ENCODE results near the gene CLEC3B. TPM values are rescaled to one million over a fixed set of nuclear protein-coding genes. Genes with fewer than 3 reads are reported as not detected.

The CLEC3B gene
- total and polyA plus RNA-seq, 2 donors (not counting 1 experiment from before 2014, with no cell fraction given) = 0.82 TPM; not detected in 1

GRCh38 chr3:45054196-45054857 is 28.2 kb downstream of the CLEC3B start:
- Histone ChIP-seq H3K27me3 (replicated peaks in 1 of 4; ENCODE audit: control extremely low read depth in 1 of 4, control insufficient read depth in 3 of 4, insufficient read depth in 4 of 4, low read length in 3 of 4) (peaks cover 0 to 4% (median 0%) of the 10 kb centered on the region in 4 experiments), H2AFZ (ENCODE audit: insufficient read depth, low read depth, low read length, poor library complexity, severe bottlenecking) (no peak overlapping the region), H3K4me2 (replicated peaks; ENCODE audit: low read depth, low read length, poor library complexity, severe bottlenecking) (no peak overlapping the region), H3K4me3 (ENCODE audit: control extremely low read depth in 1 of 5, extremely low read depth in 1 of 5, insufficient read depth in 1 of 5, low read depth in 2 of 5, low read length in 4 of 5) (no peak overlapping the region), H3K79me2 (ENCODE audit: control insufficient read depth, insufficient read depth, low read length) (no peaks in the 10 kb centered on the region), H3K9me3 (ENCODE audit: control extremely low read depth in 1 of 3, control insufficient read depth in 2 of 3, insufficient read depth in 1 of 3, low read length in 2 of 3) (no peaks in the 10 kb centered on the region), H3K4me1 (ENCODE audit: control insufficient read depth in 2 of 2, insufficient read depth in 2 of 2, low read length in 2 of 2) (no peaks in the 10 kb centered on the region), H3K36me3 (replicated peaks in 1 of 2; ENCODE audit: control extremely low read depth in 1 of 2, control insufficient read depth in 1 of 2, extremely low read depth in 1 of 2, insufficient read depth in 2 of 2, low read length in 1 of 2) (no peaks in the 10 kb centered on the region), H3K27ac (ENCODE audit: low read length in 2 of 2) (no peak overlapping the region), H3K9ac (ENCODE audit: low read length) (no peak overlapping the region), H4K20me1 (ENCODE audit: control insufficient read depth, insufficient read depth, low read length, poor library complexity, severe bottlenecking) (no peaks in the 10 kb centered on the region)
- POLR2A ChIA-PET = no interaction called here
- H3K4me3 Mint-ChIP-seq = no peak overlapping the region
- WGBS (ENCODE audit: insufficient coverage) = no CpG with 5 or more reads among the region's 3 CpGs
- peaks cover 47% of the 10 kb centered on the region for H3K27me3 Mint-ChIP-seq
- TF ChIP-seq CTCF (IDR thresholded peaks at IDR 0.05) (no peak), EZH2 (IDR thresholded peaks at IDR 0.05; ENCODE audit: borderline replicate concordance, insufficient read depth, low read depth, low read length, poor library complexity, severe bottlenecking) (no peak)
- H3K4me1 Mint-ChIP-seq = no peaks in the 10 kb centered on the region
- ATAC-seq (ENCODE audit: low read depth) (no peak), DNase-seq (no peak)
- CTCF ChIA-PET = interaction anchor here (0.9 to 4.5 kb wide), 4 partner anchors 13 to 18 kb away, joined by 4 to 33 read pairs (median 8); no protein-coding TSS in a partner anchor
- H3K9me3 Mint-ChIP-seq (ENCODE audit: insufficient read depth) = no peaks in the 10 kb centered on the region
- H3K27ac Mint-ChIP-seq = no peak overlapping the region
- intact Hi-C loops (cut with micrococcal nuclease) = no loop called here

GRCh38 chr3:45055032-45055410 is 28.9 kb downstream of the CLEC3B start:
- Mint-ChIP-seq H3K9me3 (ENCODE audit: insufficient read depth) (no peaks in the 10 kb centered on the region), H3K27ac (no peak overlapping the region), H3K4me1 (no peaks in the 10 kb centered on the region), H3K27me3 (peaks cover 40% of the 10 kb centered on the region), H3K4me3 (no peak overlapping the region)
- Histone ChIP-seq H3K9ac (ENCODE audit: low read length) (no peak overlapping the region), H3K9me3 (ENCODE audit: control extremely low read depth in 1 of 3, control insufficient read depth in 2 of 3, insufficient read depth in 1 of 3, low read length in 2 of 3) (no peaks in the 10 kb centered on the region), H2AFZ (ENCODE audit: insufficient read depth, low read depth, low read length, poor library complexity, severe bottlenecking) (no peak overlapping the region), H3K79me2 (ENCODE audit: control insufficient read depth, insufficient read depth, low read length) (no peaks in the 10 kb centered on the region), H3K27me3 (replicated peaks in 1 of 4; ENCODE audit: control extremely low read depth in 1 of 4, control insufficient read depth in 3 of 4, insufficient read depth in 4 of 4, low read length in 3 of 4) (peaks cover 0 to 4% (median 0%) of the 10 kb centered on the region in 4 experiments), H3K4me2 (replicated peaks; ENCODE audit: low read depth, low read length, poor library complexity, severe bottlenecking) (no peak overlapping the region), H3K27ac (ENCODE audit: low read length in 2 of 2) (no peak overlapping the region), H3K4me3 (ENCODE audit: control extremely low read depth in 1 of 5, extremely low read depth in 1 of 5, insufficient read depth in 1 of 5, low read depth in 2 of 5, low read length in 4 of 5) (no peak overlapping the region), H3K36me3 (replicated peaks in 1 of 2; ENCODE audit: control extremely low read depth in 1 of 2, control insufficient read depth in 1 of 2, extremely low read depth in 1 of 2, insufficient read depth in 2 of 2, low read length in 1 of 2) (no peaks in the 10 kb centered on the region), H3K4me1 (ENCODE audit: control insufficient read depth in 2 of 2, insufficient read depth in 2 of 2, low read length in 2 of 2) (no peaks in the 10 kb centered on the region), H4K20me1 (ENCODE audit: control insufficient read depth, insufficient read depth, low read length, poor library complexity, severe bottlenecking) (no peaks in the 10 kb centered on the region)
- ATAC-seq (ENCODE audit: low read depth) (no peak), DNase-seq (no peak)
- TF ChIP-seq CTCF (IDR thresholded peaks at IDR 0.05) (no peak), EZH2 (IDR thresholded peaks at IDR 0.05; ENCODE audit: borderline replicate concordance, insufficient read depth, low read depth, low read length, poor library complexity, severe bottlenecking) (no peak)
- POLR2A ChIA-PET = no interaction called here
- WGBS (ENCODE audit: insufficient coverage) = no CpG with 5 or more reads among the region's 2 CpGs
- intact Hi-C loops (cut with micrococcal nuclease) = no loop called here
- CTCF ChIA-PET = interaction anchor here (0.6 to 4.5 kb wide), 6 partner anchors 10 to 810 kb away, joined by 3 to 33 read pairs (median 4); no protein-coding TSS in a partner anchor

Data from B cell (primary cell).